ENCODE results near the gene UBTD1.

UBTD1 gene, protein sequence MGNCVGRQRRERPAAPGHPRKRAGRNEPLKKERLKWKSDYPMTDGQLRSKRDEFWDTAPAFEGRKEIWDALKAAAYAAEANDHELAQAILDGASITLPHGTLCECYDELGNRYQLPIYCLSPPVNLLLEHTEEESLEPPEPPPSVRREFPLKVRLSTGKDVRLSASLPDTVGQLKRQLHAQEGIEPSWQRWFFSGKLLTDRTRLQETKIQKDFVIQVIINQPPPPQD

GRCh38 chr10:97498841-97499560 is at the start of gene UBTD1:
Gene UBTD1 (plus strand): TSS chr10:97498924. CDS start chr10:97499204, 280 bp downstream.
- TF ChIP-seq, protein P1, sequence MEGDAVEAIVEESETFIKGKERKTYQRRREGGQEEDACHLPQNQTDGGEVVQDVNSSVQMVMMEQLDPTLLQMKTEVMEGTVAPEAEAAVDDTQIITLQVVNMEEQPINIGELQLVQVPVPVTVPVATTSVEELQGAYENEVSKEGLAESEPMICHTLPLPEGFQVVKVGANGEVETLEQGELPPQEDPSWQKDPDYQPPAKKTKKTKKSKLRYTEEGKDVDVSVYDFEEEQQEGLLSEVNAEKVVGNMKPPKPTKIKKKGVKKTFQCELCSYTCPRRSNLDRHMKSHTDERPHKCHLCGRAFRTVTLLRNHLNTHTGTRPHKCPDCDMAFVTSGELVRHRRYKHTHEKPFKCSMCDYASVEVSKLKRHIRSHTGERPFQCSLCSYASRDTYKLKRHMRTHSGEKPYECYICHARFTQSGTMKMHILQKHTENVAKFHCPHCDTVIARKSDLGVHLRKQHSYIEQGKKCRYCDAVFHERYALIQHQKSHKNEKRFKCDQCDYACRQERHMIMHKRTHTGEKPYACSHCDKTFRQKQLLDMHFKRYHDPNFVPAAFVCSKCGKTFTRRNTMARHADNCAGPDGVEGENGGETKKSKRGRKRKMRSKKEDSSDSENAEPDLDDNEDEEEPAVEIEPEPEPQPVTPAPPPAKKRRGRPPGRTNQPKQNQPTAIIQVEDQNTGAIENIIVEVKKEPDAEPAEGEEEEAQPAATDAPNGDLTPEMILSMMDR (IDR thresholded peaks at IDR 0.05), result no peak

DNA sequence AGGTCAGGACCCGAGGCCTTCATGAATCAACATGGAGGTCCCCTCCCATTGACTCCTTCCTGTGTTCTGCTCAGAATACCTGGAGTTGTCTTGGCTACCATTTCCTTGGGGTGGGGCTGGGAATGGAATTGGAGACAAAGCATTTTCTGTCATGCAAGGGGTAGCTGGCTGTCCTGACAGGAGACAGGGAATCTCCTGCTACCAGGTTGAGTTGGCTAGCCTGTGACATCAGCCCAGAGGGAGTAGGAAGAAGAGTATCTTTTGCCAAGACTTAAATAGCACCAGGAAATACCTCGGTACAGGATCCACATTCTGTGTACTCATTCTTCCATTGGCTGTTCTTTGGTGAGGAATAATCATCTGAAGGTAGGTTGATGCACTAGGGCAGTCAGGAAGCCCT is 47.9 kb upstream of the UBTD1 start:
- TF ChIP-seq, protein P1 (IDR thresholded peaks at IDR 0.05), result no peak

GRCh38 chr10:97451605-97452004 is 47.1 kb upstream of the UBTD1 start:
- TF ChIP-seq, protein P1 (IDR thresholded peaks at IDR 0.05), result no peak

GRCh38 chr10:97452352-97452751 is 46.4 kb upstream of the UBTD1 start:
- TF ChIP-seq, protein P1 (IDR thresholded peaks at IDR 0.05), result no peak

- TF ChIP-seq, protein P1 (IDR thresholded peaks at IDR 0.05), result no peak
Measured at GRCh38 chr10:97454330-97455036, 44.2 kb upstream of the UBTD1 start.

DNA sequence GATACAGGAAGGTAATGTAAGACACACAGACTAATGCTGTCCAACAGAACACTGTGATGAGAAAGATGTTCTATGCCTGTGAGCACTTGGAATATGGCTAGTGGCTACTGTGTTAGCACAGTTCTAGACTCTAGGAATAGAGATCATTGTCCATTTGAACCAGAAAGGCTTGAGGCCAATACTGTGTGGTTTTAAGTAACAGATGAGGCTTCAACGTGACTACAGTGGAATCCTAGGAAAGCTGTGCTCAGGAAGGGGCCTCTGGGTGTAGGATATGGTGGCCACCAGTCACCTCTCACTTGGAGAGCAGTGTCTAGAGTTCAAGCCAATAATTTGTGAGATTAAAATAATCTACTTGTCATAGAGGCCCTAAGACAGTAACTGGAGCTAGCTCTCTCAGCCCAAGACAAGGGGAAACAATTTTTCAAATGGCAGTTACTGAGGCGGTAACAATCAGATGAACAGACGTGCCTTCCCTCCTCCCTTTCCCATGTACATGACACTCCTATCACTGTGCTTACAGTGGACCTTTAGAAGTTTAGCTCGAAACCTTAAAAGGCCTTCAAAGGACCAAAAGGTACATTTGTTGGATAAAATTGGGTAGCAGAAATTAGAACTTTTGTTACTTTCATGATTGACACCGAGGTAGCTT is 42.6 kb upstream of the UBTD1 start:
- TF ChIP-seq, protein P1 (IDR thresholded peaks at IDR 0.05), result no peak

GRCh38 chr10:97456686-97457065 is 42.0 kb upstream of the UBTD1 start:
- TF ChIP-seq, protein P1 (IDR thresholded peaks at IDR 0.05), result no peak

Measured in LNCAP (cell line).